ENCODE data around the gene KCNG4. TPM values are rescaled to one million over a fixed set of nuclear protein-coding genes. Genes with fewer than 3 reads are reported as not detected.

KCNG4 gene
- polyA plus RNA-seq, 3 donors = not detected

DNA sequence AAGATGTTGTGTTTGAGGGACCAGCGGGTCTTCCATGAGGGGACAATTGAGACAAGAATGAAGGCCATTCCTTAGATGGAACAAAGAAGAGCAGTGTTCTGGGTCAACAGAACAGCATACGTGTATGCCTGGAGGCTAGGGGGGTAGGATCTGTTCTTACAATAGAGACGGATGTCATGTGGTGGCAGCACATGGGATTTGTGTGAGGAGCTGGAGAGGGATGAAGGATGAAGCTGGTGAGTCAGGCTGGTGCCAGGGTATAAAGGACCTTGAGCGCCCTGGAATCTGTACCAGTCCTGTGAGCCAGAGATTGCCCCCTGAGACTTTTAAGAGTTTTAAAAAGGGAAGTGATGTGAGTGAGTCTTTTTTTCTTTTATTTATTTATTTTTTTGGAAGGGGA, 32.1 kb upstream of the KCNG4 start:
- 88% methylated on average over 4 of the region's 4 CpGs for WGBS (ENCODE audit: insufficient coverage)
- Histone ChIP-seq H3K4me3 (replicated peaks in 1 of 3; ENCODE audit: low read depth in 2 of 3, low read length in 3 of 3) (no peak overlapping the region), H3K27me3 (ENCODE audit: control insufficient read depth in 2 of 2, insufficient read depth in 2 of 2, low read length in 2 of 2) (no peaks in the 10 kb centered on the region), H3K4me1 (ENCODE audit: control insufficient read depth in 1 of 2, insufficient read depth in 2 of 2, low read length in 2 of 2) (no peaks in the 10 kb centered on the region), H3K4me2 (replicated peaks; ENCODE audit: extremely low read depth, low read length, poor library complexity, severe bottlenecking) (no peak overlapping the region), H3K36me3 (replicated peaks in 1 of 2; ENCODE audit: control insufficient read depth in 1 of 2, insufficient read depth in 2 of 2, low read length in 2 of 2) (no peaks in the 10 kb centered on the region), H3K27ac (ENCODE audit: low read depth in 1 of 2, low read length in 2 of 2) (no peak overlapping the region), H3K9me3 (replicated peaks in 1 of 2; ENCODE audit: control insufficient read depth in 1 of 2, insufficient read depth in 1 of 2, low read length in 2 of 2) (no peaks in the 10 kb centered on the region), H3K9ac (ENCODE audit: insufficient read depth, low read length, poor library complexity, severe bottlenecking) (no peak overlapping the region), H3K79me2 (ENCODE audit: insufficient read depth, low read length) (no peaks in the 10 kb centered on the region), H4K20me1 (ENCODE audit: insufficient read depth, low read length) (no peaks in the 10 kb centered on the region), H2AFZ (ENCODE audit: insufficient read depth, low read depth, low read length, poor library complexity, severe bottlenecking) (no peak overlapping the region)
- no peaks in the 10 kb centered on the region for H3K4me1 Mint-ChIP-seq
- H3K27me3 Mint-ChIP-seq (ENCODE audit: low read depth in 3 of 3) = peaks cover 0 to 5% (median 0%) of the 10 kb centered on the region in 3 donors
- no peaks in the 10 kb centered on the region for H3K9me3 Mint-ChIP-seq
- intact Hi-C loops (cut with micrococcal nuclease) = loop anchor here (10.0 kb wide), 3 partner anchors 233 to 453 kb away; partner anchors contain the start of gene MEAK7 (in 1 of the 2)
- TF ChIP-seq, protein P1, sequence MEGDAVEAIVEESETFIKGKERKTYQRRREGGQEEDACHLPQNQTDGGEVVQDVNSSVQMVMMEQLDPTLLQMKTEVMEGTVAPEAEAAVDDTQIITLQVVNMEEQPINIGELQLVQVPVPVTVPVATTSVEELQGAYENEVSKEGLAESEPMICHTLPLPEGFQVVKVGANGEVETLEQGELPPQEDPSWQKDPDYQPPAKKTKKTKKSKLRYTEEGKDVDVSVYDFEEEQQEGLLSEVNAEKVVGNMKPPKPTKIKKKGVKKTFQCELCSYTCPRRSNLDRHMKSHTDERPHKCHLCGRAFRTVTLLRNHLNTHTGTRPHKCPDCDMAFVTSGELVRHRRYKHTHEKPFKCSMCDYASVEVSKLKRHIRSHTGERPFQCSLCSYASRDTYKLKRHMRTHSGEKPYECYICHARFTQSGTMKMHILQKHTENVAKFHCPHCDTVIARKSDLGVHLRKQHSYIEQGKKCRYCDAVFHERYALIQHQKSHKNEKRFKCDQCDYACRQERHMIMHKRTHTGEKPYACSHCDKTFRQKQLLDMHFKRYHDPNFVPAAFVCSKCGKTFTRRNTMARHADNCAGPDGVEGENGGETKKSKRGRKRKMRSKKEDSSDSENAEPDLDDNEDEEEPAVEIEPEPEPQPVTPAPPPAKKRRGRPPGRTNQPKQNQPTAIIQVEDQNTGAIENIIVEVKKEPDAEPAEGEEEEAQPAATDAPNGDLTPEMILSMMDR (IDR thresholded peaks at IDR 0.05) = no peak
- H3K27ac Mint-ChIP-seq = no peak overlapping the region
- no peaks in the 10 kb centered on the region for H3K36me3 Mint-ChIP-seq
- no peak for DNase-seq
- no peak overlapping the region for H3K4me3 Mint-ChIP-seq

DNA sequence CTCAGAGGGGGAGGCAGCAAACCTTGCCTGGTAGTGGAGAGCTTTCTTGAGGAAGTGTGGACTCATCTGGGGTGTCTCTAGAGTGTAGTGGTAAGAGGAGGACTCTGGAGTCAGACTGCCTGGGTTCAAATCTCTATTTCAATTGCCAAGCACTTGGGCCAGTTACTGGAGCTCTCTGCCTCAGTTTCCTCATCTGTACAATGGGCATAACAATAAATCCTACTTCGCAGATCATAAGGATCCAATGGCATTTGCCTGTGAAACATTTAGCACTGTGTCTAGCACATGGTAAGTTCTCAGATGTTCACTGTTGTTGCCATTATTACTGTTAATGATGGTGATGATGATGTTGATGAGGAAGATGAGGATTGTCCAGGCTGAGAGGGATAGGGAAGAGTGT, 31.2 kb upstream of the KCNG4 start:
- intact Hi-C loops (cut with micrococcal nuclease) = loop anchor here (10.0 kb wide), 3 partner anchors 234 to 454 kb away; partner anchors contain the start of gene MEAK7 (in 1 of the 2)
- H3K36me3 ChIP-seq (replicated peaks in 1 of 2; ENCODE audit: control insufficient read depth in 1 of 2, insufficient read depth in 2 of 2, low read length in 2 of 2) = no peaks in the 10 kb centered on the region
- no peaks in the 10 kb centered on the region for H3K79me2 ChIP-seq (ENCODE audit: insufficient read depth, low read length)
- H3K4me2 ChIP-seq (replicated peaks; ENCODE audit: extremely low read depth, low read length, poor library complexity, severe bottlenecking) = no peak overlapping the region
- no peak overlapping the region for H3K9ac ChIP-seq (ENCODE audit: insufficient read depth, low read length, poor library complexity, severe bottlenecking)
- TF ChIP-seq, protein P1 (IDR thresholded peaks at IDR 0.05) = no peak
- H3K9me3 ChIP-seq (replicated peaks in 1 of 2; ENCODE audit: control insufficient read depth in 1 of 2, insufficient read depth in 1 of 2, low read length in 2 of 2) = no peaks in the 10 kb centered on the region
- no peaks in the 10 kb centered on the region for H3K4me1 ChIP-seq (ENCODE audit: control insufficient read depth in 1 of 2, insufficient read depth in 2 of 2, low read length in 2 of 2)
- no peaks in the 10 kb centered on the region for H4K20me1 ChIP-seq (ENCODE audit: insufficient read depth, low read length)
- Mint-ChIP-seq H3K27ac (peak overlapping the region in 1 of 7 donors; percentile 36), H3K4me1 (no peaks in the 10 kb centered on the region), H3K4me3 (no peak overlapping the region), H3K27me3 (ENCODE audit: low read depth in 3 of 3) (peaks cover 0 to 6% (median 3%) of the 10 kb centered on the region in 3 donors), H3K9me3 (peaks cover 0 to 4% (median 1%) of the 10 kb centered on the region in 7 donors), H3K36me3 (no peaks in the 10 kb centered on the region)
- no peak overlapping the region for H3K4me3 ChIP-seq (replicated peaks in 1 of 3; ENCODE audit: low read depth in 2 of 3, low read length in 3 of 3)
- WGBS (ENCODE audit: insufficient coverage) = 100% methylated on average over 1 of the region's 1 CpG
- no peak overlapping the region for H3K27ac ChIP-seq (ENCODE audit: low read depth in 1 of 2, low read length in 2 of 2)
- DNase-seq = no peak
- H3K27me3 ChIP-seq (ENCODE audit: control insufficient read depth in 2 of 2, insufficient read depth in 2 of 2, low read length in 2 of 2) = no peaks in the 10 kb centered on the region
- no peak overlapping the region for H2AFZ ChIP-seq (ENCODE audit: insufficient read depth, low read depth, low read length, poor library complexity, severe bottlenecking)
